ENCODE results near the gene ANKUB1. TPM values are rescaled to one million over a fixed set of nuclear protein-coding genes. Genes with fewer than 3 reads are reported as not detected.

Gene ANKUB1
- total RNA-seq, 1 experiment from 2014 or later: not detected

DNA sequence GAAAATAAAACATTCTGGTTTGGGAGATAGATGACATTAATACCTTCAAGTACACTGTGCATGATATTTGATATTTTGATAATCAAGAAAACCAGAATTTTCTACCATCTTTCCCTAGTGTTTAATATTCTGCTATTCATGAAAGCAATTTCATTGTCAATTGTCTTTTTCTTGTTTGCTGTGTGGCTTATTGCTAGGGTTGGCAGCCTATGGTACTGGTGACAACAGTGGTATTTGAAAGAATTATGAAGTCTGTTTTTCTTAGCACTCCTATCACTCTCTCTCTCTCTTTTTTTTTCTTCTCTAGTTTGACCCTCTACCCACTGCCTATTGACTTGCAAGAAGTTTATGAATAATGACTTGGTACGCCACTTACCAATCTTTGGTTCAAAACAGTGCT is 36.0 kb upstream of the ANKUB1 start:
- DNase-seq (ENCODE audit: low spot score) (no peak), ATAC-seq (no peak)
- H3K27me3 Mint-ChIP-seq (ENCODE audit: low read depth): no peaks in the 10 kb centered on the region
- CTCF ChIA-PET: no interaction called here
- H3K4me3 Mint-ChIP-seq: no peak overlapping the region
- peaks cover 53% of the 10 kb centered on the region for H3K36me3 Mint-ChIP-seq
- POLR2A ChIA-PET: no interaction called here
- peaks cover 50% of the 10 kb centered on the region for H3K9me3 Mint-ChIP-seq
- TF ChIP-seq ZNF416 (CRISPR knock-in tag; IDR thresholded peaks at IDR 0.05) (no peak), ZNF138 (CRISPR knock-in tag; conservative IDR thresholded peaks at IDR 0.05) (no peak), SP1 (CRISPR knock-in tag; conservative IDR thresholded peaks at IDR 0.05) (no peak), FOXJ3 (CRISPR knock-in tag; IDR thresholded peaks at IDR 0.05; ENCODE audit: borderline replicate concordance) (no peak), ZNF671 (CRISPR knock-in tag; IDR thresholded peaks at IDR 0.05) (no peak), RELA (CRISPR knock-in tag; IDR thresholded peaks at IDR 0.05; ENCODE audit: borderline replicate concordance) (no peak), NFE2L1 (CRISPR knock-in tag; IDR thresholded peaks at IDR 0.05) (no peak), SMAD4 (CRISPR knock-in tag; IDR thresholded peaks at IDR 0.05) (no peak), ZNF232 (CRISPR knock-in tag; IDR thresholded peaks at IDR 0.05) (no peak), GRHL2 (CRISPR knock-in tag; IDR thresholded peaks at IDR 0.05; ENCODE audit: insufficient replicate concordance, severe bottlenecking) (no peak), ZNF396 (CRISPR knock-in tag; IDR thresholded peaks at IDR 0.05; ENCODE audit: borderline replicate concordance) (no peak), ESRRA (CRISPR knock-in tag; IDR thresholded peaks at IDR 0.05; ENCODE audit: borderline replicate concordance) (no peak), ZBTB21 (CRISPR knock-in tag; IDR thresholded peaks at IDR 0.05; ENCODE audit: borderline replicate concordance) (no peak), CREM (CRISPR knock-in tag; IDR thresholded peaks at IDR 0.05) (no peak)
- TF ChIP-seq, protein P1, sequence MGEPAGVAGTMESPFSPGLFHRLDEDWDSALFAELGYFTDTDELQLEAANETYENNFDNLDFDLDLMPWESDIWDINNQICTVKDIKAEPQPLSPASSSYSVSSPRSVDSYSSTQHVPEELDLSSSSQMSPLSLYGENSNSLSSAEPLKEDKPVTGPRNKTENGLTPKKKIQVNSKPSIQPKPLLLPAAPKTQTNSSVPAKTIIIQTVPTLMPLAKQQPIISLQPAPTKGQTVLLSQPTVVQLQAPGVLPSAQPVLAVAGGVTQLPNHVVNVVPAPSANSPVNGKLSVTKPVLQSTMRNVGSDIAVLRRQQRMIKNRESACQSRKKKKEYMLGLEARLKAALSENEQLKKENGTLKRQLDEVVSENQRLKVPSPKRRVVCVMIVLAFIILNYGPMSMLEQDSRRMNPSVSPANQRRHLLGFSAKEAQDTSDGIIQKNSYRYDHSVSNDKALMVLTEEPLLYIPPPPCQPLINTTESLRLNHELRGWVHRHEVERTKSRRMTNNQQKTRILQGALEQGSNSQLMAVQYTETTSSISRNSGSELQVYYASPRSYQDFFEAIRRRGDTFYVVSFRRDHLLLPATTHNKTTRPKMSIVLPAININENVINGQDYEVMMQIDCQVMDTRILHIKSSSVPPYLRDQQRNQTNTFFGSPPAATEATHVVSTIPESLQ (CRISPR knock-in tag; IDR thresholded peaks at IDR 0.05): no peak
- TF ChIP-seq, protein P2, sequence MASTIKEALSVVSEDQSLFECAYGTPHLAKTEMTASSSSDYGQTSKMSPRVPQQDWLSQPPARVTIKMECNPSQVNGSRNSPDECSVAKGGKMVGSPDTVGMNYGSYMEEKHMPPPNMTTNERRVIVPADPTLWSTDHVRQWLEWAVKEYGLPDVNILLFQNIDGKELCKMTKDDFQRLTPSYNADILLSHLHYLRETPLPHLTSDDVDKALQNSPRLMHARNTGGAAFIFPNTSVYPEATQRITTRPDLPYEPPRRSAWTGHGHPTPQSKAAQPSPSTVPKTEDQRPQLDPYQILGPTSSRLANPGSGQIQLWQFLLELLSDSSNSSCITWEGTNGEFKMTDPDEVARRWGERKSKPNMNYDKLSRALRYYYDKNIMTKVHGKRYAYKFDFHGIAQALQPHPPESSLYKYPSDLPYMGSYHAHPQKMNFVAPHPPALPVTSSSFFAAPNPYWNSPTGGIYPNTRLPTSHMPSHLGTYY (CRISPR knock-in tag; IDR thresholded peaks at IDR 0.05): no peak
- TF ChIP-seq, protein P3, sequence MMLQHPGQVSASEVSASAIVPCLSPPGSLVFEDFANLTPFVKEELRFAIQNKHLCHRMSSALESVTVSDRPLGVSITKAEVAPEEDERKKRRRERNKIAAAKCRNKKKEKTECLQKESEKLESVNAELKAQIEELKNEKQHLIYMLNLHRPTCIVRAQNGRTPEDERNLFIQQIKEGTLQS (CRISPR knock-in tag; conservative IDR thresholded peaks at IDR 0.05): no peak
- TF ChIP-seq, protein P4, sequence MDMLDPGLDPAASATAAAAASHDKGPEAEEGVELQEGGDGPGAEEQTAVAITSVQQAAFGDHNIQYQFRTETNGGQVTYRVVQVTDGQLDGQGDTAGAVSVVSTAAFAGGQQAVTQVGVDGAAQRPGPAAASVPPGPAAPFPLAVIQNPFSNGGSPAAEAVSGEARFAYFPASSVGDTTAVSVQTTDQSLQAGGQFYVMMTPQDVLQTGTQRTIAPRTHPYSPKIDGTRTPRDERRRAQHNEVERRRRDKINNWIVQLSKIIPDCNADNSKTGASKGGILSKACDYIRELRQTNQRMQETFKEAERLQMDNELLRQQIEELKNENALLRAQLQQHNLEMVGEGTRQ (CRISPR knock-in tag; IDR thresholded peaks at IDR 0.05): no peak
- TF ChIP-seq, protein P5, sequence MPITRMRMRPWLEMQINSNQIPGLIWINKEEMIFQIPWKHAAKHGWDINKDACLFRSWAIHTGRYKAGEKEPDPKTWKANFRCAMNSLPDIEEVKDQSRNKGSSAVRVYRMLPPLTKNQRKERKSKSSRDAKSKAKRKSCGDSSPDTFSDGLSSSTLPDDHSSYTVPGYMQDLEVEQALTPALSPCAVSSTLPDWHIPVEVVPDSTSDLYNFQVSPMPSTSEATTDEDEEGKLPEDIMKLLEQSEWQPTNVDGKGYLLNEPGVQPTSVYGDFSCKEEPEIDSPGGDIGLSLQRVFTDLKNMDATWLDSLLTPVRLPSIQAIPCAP (CRISPR knock-in tag; IDR thresholded peaks at IDR 0.05): no peak
- TF ChIP-seq, protein P6, sequence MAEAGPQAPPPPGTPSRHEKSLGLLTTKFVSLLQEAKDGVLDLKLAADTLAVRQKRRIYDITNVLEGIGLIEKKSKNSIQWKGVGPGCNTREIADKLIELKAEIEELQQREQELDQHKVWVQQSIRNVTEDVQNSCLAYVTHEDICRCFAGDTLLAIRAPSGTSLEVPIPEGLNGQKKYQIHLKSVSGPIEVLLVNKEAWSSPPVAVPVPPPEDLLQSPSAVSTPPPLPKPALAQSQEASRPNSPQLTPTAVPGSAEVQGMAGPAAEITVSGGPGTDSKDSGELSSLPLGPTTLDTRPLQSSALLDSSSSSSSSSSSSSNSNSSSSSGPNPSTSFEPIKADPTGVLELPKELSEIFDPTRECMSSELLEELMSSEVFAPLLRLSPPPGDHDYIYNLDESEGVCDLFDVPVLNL (CRISPR knock-in tag; IDR thresholded peaks at IDR 0.05; ENCODE audit: borderline replicate concordance, low read depth): no peak
- peaks cover 16% of the 10 kb centered on the region for H3K4me1 Mint-ChIP-seq
- H3K27ac Mint-ChIP-seq: no peak overlapping the region

DNA sequence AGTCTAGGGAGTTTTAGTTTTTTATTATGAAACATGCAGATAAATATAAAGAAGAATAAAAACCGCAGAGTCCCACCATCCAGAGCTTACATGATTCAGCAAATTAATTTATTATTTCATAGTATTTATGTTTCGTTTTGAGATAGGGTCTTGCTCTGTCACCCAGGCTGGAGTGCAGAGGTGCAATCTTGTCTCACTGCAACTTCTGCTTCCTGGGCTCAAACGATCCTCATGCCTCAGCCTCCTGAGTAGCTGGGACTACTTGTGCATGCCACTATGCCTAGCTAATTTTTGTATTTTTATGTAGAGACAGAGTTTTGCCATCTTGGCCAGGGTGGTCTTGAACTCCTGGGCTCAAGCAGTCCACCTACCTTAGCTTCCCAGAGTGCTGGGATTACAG is 34.3 kb upstream of the ANKUB1 start:
- Mint-ChIP-seq H3K36me3 (peaks cover 47% of the 10 kb centered on the region), H3K4me3 (no peak overlapping the region), H3K9me3 (peaks cover 47% of the 10 kb centered on the region), H3K27ac (no peak overlapping the region), H3K27me3 (ENCODE audit: low read depth) (no peaks in the 10 kb centered on the region), H3K4me1 (peaks cover 16% of the 10 kb centered on the region)
- ATAC-seq (no peak), DNase-seq (ENCODE audit: low spot score) (no peak)
- no peak for TF ChIP-seq KAT7 (CRISPR knock-in tag; IDR thresholded peaks at IDR 0.05; ENCODE audit: borderline replicate concordance)
- TF ChIP-seq, protein P3 (CRISPR knock-in tag; conservative IDR thresholded peaks at IDR 0.05): no peak
- no peak for TF ChIP-seq PRRX2 (CRISPR knock-in tag; IDR thresholded peaks at IDR 0.05)
- no peak for TF ChIP-seq ELF4 (CRISPR knock-in tag; IDR thresholded peaks at IDR 0.05; ENCODE audit: low read depth)
- ChIA-PET CTCF (interaction anchor here (0.5 to 2.4 kb wide), 2 partner anchors 19 to 33 kb away, joined by 3 to 30 read pairs; no protein-coding TSS in a partner anchor), POLR2A (no interaction called here)

Measured in WTC11 (cell line).